ENCODE results near the gene BEST3.
A peak's percentile ranks its signal among the peaks of the same experiment; 100 is the strongest.
"Not testable (repeated sequence)": the region's sequence is repeated elsewhere in the genome, so short reads cannot be mapped to it uniquely, and the experiment has no call there.

BEST3 gene

GRCh38 chr12:69686731-69687130 is 12.4 kb downstream of the BEST3 start:
- Histone ChIP-seq H3K27me3 (replicated peaks; ENCODE audit: control insufficient read depth, insufficient read depth, low read length) (no peaks in the 10 kb centered on the region), H3K9ac (ENCODE audit: low read length) (no peak overlapping the region), H3K4me1 (ENCODE audit: control insufficient read depth, insufficient read depth, low read length) (peaks cover 44% of the 10 kb centered on the region), H3K9me3 (ENCODE audit: control insufficient read depth, low read length) (no peaks in the 10 kb centered on the region), H3K4me3 (ENCODE audit: low read length) (no peak overlapping the region), H3K36me3 (ENCODE audit: control insufficient read depth, insufficient read depth, low read length, severe bottlenecking) (no peaks in the 10 kb centered on the region)
- no peak for DNase-seq (ENCODE audit: low read depth)

- Histone ChIP-seq H3K27me3 (replicated peaks; ENCODE audit: control insufficient read depth, insufficient read depth, low read length) (no peaks in the 10 kb centered on the region), H3K9me3 (ENCODE audit: control insufficient read depth, low read length) (no peaks in the 10 kb centered on the region), H3K4me3 (ENCODE audit: low read length) (no peak overlapping the region), H3K9ac (ENCODE audit: low read length) (no peak overlapping the region), H3K4me1 (ENCODE audit: control insufficient read depth, insufficient read depth, low read length) (peaks cover 44% of the 10 kb centered on the region), H3K36me3 (ENCODE audit: control insufficient read depth, insufficient read depth, low read length, severe bottlenecking) (no peaks in the 10 kb centered on the region)
- peak; percentile 4 for DNase-seq (ENCODE audit: low read depth)
These were observed 13.3 kb downstream of the BEST3 start for GRCh38 chr12:69685810-69686209.

DNA sequence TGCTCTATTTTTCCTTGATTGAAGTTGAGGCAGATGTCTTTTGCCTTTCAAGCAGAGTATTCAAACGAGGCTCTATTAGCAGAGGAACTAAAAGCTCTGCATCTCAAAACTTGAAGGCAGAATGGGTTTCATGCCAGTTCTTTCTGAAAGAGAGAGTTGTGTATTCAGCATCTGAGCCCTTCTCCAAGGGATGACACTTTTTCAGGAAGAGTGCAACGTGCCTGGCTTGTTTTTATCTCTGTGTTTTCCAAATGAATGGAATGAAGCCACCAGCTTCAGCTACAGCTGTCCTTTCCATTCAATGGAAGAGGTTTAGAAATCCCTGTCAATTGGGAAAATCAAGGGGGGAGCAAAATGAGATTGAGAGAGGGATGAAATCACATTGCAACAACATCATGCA is 14.6 kb downstream of the BEST3 start:
- no peaks in the 10 kb centered on the region for H3K9me3 ChIP-seq (ENCODE audit: control insufficient read depth, low read length)
- DNase-seq (ENCODE audit: low read depth) = no peak
- no peak overlapping the region for H3K4me3 ChIP-seq (ENCODE audit: low read length)
- no peaks in the 10 kb centered on the region for H3K27me3 ChIP-seq (replicated peaks; ENCODE audit: control insufficient read depth, insufficient read depth, low read length)
- peaks cover 40% of the 10 kb centered on the region for H3K4me1 ChIP-seq (ENCODE audit: control insufficient read depth, insufficient read depth, low read length)
- H3K9ac ChIP-seq (ENCODE audit: low read length) = no peak overlapping the region
- no peaks in the 10 kb centered on the region for H3K36me3 ChIP-seq (ENCODE audit: control insufficient read depth, insufficient read depth, low read length, severe bottlenecking)

DNA sequence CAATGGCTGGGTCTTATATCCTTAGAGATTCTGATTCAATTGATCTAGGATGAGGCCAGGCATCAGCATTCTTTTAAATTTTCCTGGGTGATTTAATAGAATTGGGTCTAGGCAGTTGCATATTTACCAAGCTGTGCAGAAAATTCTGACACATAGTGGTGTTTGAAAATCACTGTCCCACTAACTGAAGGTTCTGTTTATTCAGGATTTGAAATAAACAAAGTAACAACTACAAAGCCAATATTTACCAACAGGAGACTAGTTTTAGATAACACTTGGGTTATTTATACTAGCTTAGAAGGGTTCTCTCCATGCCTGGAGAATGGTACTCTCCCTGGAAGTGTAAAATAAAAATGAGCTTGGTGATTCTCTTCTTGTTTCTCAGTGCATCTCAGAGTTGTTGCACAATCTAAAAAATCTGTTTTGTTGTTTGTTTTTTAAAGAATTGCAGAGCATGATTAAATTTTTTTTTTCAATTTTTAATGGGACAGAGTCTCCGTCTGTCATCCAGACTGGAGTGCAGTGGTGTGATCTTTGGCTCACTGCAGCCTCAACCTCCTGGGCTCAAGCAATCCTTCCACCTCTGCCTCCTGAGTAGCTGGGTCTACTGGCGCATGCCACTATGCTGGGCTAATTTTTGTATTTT is 16.9 kb downstream of the BEST3 start:
- peaks cover 19% of the 10 kb centered on the region for H3K4me1 ChIP-seq (ENCODE audit: control insufficient read depth, insufficient read depth, low read length)
- H3K9ac ChIP-seq (ENCODE audit: low read length) = no peak overlapping the region
- H3K9me3 ChIP-seq (ENCODE audit: control insufficient read depth, low read length) = no peaks in the 10 kb centered on the region
- H3K36me3 ChIP-seq (ENCODE audit: control insufficient read depth, insufficient read depth, low read length, severe bottlenecking) = no peaks in the 10 kb centered on the region
- no peaks in the 10 kb centered on the region for H3K27me3 ChIP-seq (replicated peaks; ENCODE audit: control insufficient read depth, insufficient read depth, low read length)
- H3K4me3 ChIP-seq (ENCODE audit: low read length) = no peak overlapping the region
- DNase-seq (ENCODE audit: low read depth) = no peak

DNA sequence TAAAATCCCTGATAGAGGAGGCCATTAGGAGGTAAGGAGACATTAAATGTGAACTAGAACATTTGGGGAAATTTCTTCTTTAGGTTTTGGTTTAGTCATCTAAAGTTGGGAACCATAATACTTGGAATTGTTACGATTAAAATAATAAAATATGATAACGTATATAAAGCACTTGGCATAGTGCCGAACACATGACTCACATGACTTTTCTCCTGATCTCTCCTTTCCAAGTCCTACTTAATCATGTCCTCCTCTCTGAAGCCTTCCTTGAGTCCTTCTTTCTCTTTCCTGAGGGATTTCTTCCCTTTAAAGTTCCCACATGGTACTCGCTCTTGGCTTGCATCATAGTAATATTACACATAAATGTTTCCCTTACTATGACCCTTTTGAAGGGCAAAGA is 20.0 kb downstream of the BEST3 start:
- no peak overlapping the region for H3K4me3 ChIP-seq (ENCODE audit: low read length)
- DNase-seq (ENCODE audit: low read depth) = no peak
- H3K27me3 ChIP-seq (replicated peaks; ENCODE audit: control insufficient read depth, insufficient read depth, low read length) = no peaks in the 10 kb centered on the region

DNA sequence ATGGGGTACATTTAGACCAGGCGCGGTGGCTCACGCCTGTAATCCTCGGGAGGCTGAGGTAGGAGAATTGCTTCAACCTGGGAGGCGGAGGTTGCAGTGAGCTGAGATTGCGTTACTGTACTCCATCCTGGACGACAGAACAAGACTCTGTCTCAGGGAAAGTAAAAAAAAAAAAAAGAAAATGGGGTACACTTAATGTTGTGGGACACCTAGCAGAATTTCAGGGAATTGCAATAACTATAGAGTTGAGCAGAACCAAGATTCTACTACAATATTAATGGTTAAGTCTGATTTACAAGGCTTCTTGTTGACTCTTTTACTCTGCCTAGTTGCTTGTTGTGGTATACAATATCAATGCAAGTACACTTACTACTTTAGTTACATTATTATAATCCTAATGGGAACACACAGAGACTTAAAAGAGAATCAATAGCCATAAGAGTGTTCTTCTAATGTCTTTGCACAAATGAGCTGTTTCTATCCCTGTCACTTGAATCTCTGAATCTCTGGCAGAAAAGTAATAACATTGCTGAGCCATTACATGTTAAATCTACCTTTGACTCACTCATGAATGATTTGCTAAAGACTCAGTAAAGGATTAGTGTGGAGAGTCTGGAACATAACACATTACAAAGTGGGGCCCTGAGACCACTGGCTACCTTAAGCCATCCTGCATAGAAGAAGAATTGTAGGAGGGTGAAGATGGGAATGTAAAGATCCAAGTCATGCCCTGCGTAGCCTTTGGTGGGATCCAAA is 22.7 kb downstream of the BEST3 start:
- H3K27me3 ChIP-seq (replicated peaks; ENCODE audit: control insufficient read depth, insufficient read depth, low read length) = no peaks in the 10 kb centered on the region
- no peak overlapping the region for H3K4me3 ChIP-seq (ENCODE audit: low read length)
- DNase-seq (ENCODE audit: low read depth) = no peak
- H3K9me3 ChIP-seq (ENCODE audit: control insufficient read depth, low read length) = no peaks in the 10 kb centered on the region
- H3K36me3 ChIP-seq (ENCODE audit: control insufficient read depth, insufficient read depth, low read length, severe bottlenecking) = no peaks in the 10 kb centered on the region
- no peaks in the 10 kb centered on the region for H3K4me1 ChIP-seq (ENCODE audit: control insufficient read depth, insufficient read depth, low read length)
- no peak overlapping the region for H3K9ac ChIP-seq (ENCODE audit: low read length)

More for the DNA sequence above, 20.0 kb downstream of the BEST3 start:
- Histone ChIP-seq H3K4me1 (ENCODE audit: control insufficient read depth, insufficient read depth, low read length) (no peaks in the 10 kb centered on the region), H3K9me3 (ENCODE audit: control insufficient read depth, low read length) (no peaks in the 10 kb centered on the region), H3K9ac (ENCODE audit: low read length) (no peak overlapping the region), H3K36me3 (ENCODE audit: control insufficient read depth, insufficient read depth, low read length, severe bottlenecking) (no peaks in the 10 kb centered on the region)

- DNase-seq (ENCODE audit: low read depth) = no peak
- no peaks in the 10 kb centered on the region for H3K36me3 ChIP-seq (ENCODE audit: control insufficient read depth, insufficient read depth, low read length, severe bottlenecking)
- H3K4me3 ChIP-seq (ENCODE audit: low read length) = no peak overlapping the region
- H3K9me3 ChIP-seq (ENCODE audit: control insufficient read depth, low read length) = no peaks in the 10 kb centered on the region
- no peak overlapping the region for H3K9ac ChIP-seq (ENCODE audit: low read length)
- no peaks in the 10 kb centered on the region for H3K4me1 ChIP-seq (ENCODE audit: control insufficient read depth, insufficient read depth, low read length)
- H3K27me3 ChIP-seq (replicated peaks; ENCODE audit: control insufficient read depth, insufficient read depth, low read length) = no peaks in the 10 kb centered on the region
These were observed 26.9 kb downstream of the BEST3 start for GRCh38 chr12:69672195-69672594.

DNA sequence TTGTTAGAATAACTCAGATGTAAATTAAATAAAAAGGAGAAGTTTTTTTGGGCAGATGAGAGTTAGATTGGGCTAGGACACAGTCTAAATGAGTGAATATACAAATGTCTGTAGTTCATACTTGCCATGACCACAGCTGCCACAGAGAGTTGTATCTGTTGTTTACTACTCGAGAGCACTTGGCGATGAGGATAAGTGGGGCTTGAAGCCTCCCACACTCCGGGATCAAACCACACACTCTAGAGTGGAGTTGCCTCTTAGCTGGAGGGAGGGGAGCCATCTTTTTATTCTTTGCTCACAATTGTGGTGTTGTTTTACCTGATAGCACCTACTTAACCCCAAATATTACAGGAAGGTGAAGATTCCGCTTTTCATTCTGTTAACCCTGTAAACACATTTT is 27.5 kb downstream of the BEST3 start:
- no peak for DNase-seq (ENCODE audit: low read depth)
- Histone ChIP-seq H3K4me3 (ENCODE audit: low read length) (no peak overlapping the region), H3K9ac (ENCODE audit: low read length) (no peak overlapping the region), H3K36me3 (ENCODE audit: control insufficient read depth, insufficient read depth, low read length, severe bottlenecking) (no peaks in the 10 kb centered on the region), H3K9me3 (ENCODE audit: control insufficient read depth, low read length) (no peaks in the 10 kb centered on the region), H3K4me1 (ENCODE audit: control insufficient read depth, insufficient read depth, low read length) (no peaks in the 10 kb centered on the region), H3K27me3 (replicated peaks; ENCODE audit: control insufficient read depth, insufficient read depth, low read length) (no peaks in the 10 kb centered on the region)

- Histone ChIP-seq H3K27me3 (replicated peaks; ENCODE audit: control insufficient read depth, insufficient read depth, low read length) (no peaks in the 10 kb centered on the region), H3K36me3 (ENCODE audit: control insufficient read depth, insufficient read depth, low read length, severe bottlenecking) (no peaks in the 10 kb centered on the region), H3K9me3 (ENCODE audit: control insufficient read depth, low read length) (no peaks in the 10 kb centered on the region), H3K9ac (ENCODE audit: low read length) (no peak overlapping the region), H3K4me3 (ENCODE audit: low read length) (no peak overlapping the region), H3K4me1 (ENCODE audit: control insufficient read depth, insufficient read depth, low read length) (no peaks in the 10 kb centered on the region)
- DNase-seq (ENCODE audit: low read depth) = no peak
These were observed 32.3 kb downstream of the BEST3 start for GRCh38 chr12:69666798-69667197.

GRCh38 chr12:69664930-69665377 is 34.1 kb downstream of the BEST3 start:
- not testable (repeated sequence) for H3K9ac ChIP-seq (ENCODE audit: low read length); H3K9me3 ChIP-seq (ENCODE audit: control insufficient read depth, low read length); H3K36me3 ChIP-seq (ENCODE audit: control insufficient read depth, insufficient read depth, low read length, severe bottlenecking); H3K4me3 ChIP-seq (ENCODE audit: low read length); H3K27me3 ChIP-seq (replicated peaks; ENCODE audit: control insufficient read depth, insufficient read depth, low read length); DNase-seq (ENCODE audit: low read depth); H3K4me1 ChIP-seq (ENCODE audit: control insufficient read depth, insufficient read depth, low read length)

- DNase-seq (ENCODE audit: low read depth) = no peak
- Histone ChIP-seq H3K36me3 (ENCODE audit: control insufficient read depth, insufficient read depth, low read length, severe bottlenecking) (no peaks in the 10 kb centered on the region), H3K4me1 (ENCODE audit: control insufficient read depth, insufficient read depth, low read length) (no peaks in the 10 kb centered on the region), H3K4me3 (ENCODE audit: low read length) (no peak overlapping the region), H3K9me3 (ENCODE audit: control insufficient read depth, low read length) (no peaks in the 10 kb centered on the region), H3K9ac (ENCODE audit: low read length) (no peak overlapping the region), H3K27me3 (replicated peaks; ENCODE audit: control insufficient read depth, insufficient read depth, low read length) (no peaks in the 10 kb centered on the region)
These were observed 35.4 kb downstream of the BEST3 start for GRCh38 chr12:69663726-69664125.

Data from adipocyte (in vitro differentiated cells).